Lower lobe of right lung (tissue), 2 donors: ENCODE measurements around the gene FANCD2. TPM values are rescaled to one million over a fixed set of nuclear protein-coding genes. Genes with fewer than 3 reads are reported as not detected.
A peak's percentile ranks its signal among the peaks of the same experiment; 100 is the strongest.

Source experiments
- ATAC-seq, 2 donors: fragments of 200-7000 bp; cut with Tn5 transposase; one replicate each; pipeline ENCODE4 v1.9.1; 2020 to 2022; ENCODE audit warnings: mild to moderate bottlenecking in 2 of 2, moderate library complexity in 2 of 2
- DNase-seq: peaks from one replicate; pipeline ENCODE4 v3.0.0-alpha.2; 2020
- H3K27ac ChIP-seq: fragments of 200-600 bp; one replicate; pipeline ENCODE4 v1.8.0; 2022
- H3K27me3 ChIP-seq: fragments of 200-600 bp; one replicate; pipeline ENCODE4 v1.8.0; 2022; ENCODE audit warnings: low read depth
- H3K36me3 ChIP-seq: fragments of 200-600 bp; one replicate; pipeline ENCODE4 v1.8.0; 2022; ENCODE audit warnings: mild to moderate bottlenecking
- H3K4me1 ChIP-seq: fragments of 200-600 bp; one replicate; pipeline ENCODE4 v1.8.0; 2022
- H3K4me3 ChIP-seq: fragments of 200-600 bp; one replicate; pipeline ENCODE4 v1.8.0; 2022; ENCODE audit warnings: mild to moderate bottlenecking
- H3K9me3 ChIP-seq: fragments of 200-600 bp; one replicate; pipeline ENCODE4 v1.8.0; 2022
- CTCF ChIP-seq: fragments of 200-600 bp; IDR thresholded peaks from one replicate; pipeline ENCODE4 v1.8.0; 2022; ENCODE audit warnings: antibody characterized with exemption, mild to moderate bottlenecking
- intact Hi-C: fragments of 100-400 bp; cut with DNase I; formaldehyde crosslinking; loops from one replicate; pipeline ENCODE4 v1.11.0; 2022
- total RNA-seq: library from RNA; stranded (reverse); fragmentation: NEBNext Ultra II Directional; extraction: Animal tissue kit (Norgen Biotek cat#: 25700); gene quantifications from one replicate; pipeline ENCODE4 v1.2.1, GENCODE V29; 2021
- donor health status: DM: no; HTN: yes; CAD: no; lungs with severe emphysema.

FANCD2 gene
- total RNA-seq, 1 donor from 2014 or later: 6.1 TPM

GRCh38 chr3:10142707-10143560 is 116.7 kb downstream of the FANCD2 start:
- Histone ChIP-seq H3K27me3 (no peaks in the 10 kb centered on the region), H3K27ac (no peak overlapping the region), H3K4me3 (peak overlapping the region; percentile 77), H3K36me3 (peaks cover 28% of the 10 kb centered on the region), H3K9me3 (no peaks in the 10 kb centered on the region), H3K4me1 (peaks cover 43% of the 10 kb centered on the region)
- intact Hi-C loops: no loop called here
- TF ChIP-seq CTCF: no peak
- DNase-seq (no peak), ATAC-seq (no peak)

- no peak for ATAC-seq
- Histone ChIP-seq H3K4me1 (peaks cover 43% of the 10 kb centered on the region), H3K27me3 (no peaks in the 10 kb centered on the region), H3K4me3 (no peak overlapping the region), H3K36me3 (peaks cover 49% of the 10 kb centered on the region), H3K9me3 (no peaks in the 10 kb centered on the region), H3K27ac (no peak overlapping the region)
- intact Hi-C loops: no loop called here
- TF ChIP-seq CTCF: no peak
- no peak for DNase-seq
These were observed 119.4 kb downstream of the FANCD2 start for GRCh38 chr3:10145685-10146084.

GRCh38 chr3:10149226-10149625 is 123.0 kb downstream of the FANCD2 start:
- Histone ChIP-seq H3K27me3 (no peaks in the 10 kb centered on the region), H3K36me3 (peaks cover 77% of the 10 kb centered on the region), H3K4me1 (peaks cover 25% of the 10 kb centered on the region), H3K4me3 (no peak overlapping the region), H3K9me3 (no peaks in the 10 kb centered on the region), H3K27ac (no peak overlapping the region)
- no peak for TF ChIP-seq CTCF
- ATAC-seq: peak in 1 of 2 donors; percentile 72
- DNase-seq: no peak
- intact Hi-C loops: no loop called here

GRCh38 chr3:10150987-10151386 is 124.8 kb downstream of the FANCD2 start:
- intact Hi-C loops: no loop called here
- H3K27ac ChIP-seq: no peak overlapping the region
- no peaks in the 10 kb centered on the region for H3K27me3 ChIP-seq
- no peaks in the 10 kb centered on the region for H3K9me3 ChIP-seq
- H3K4me3 ChIP-seq: no peak overlapping the region
- peaks cover 79% of the 10 kb centered on the region for H3K36me3 ChIP-seq
- TF ChIP-seq CTCF: no peak
- DNase-seq (no peak), ATAC-seq (no peak)
- H3K4me1 ChIP-seq: peaks cover 7% of the 10 kb centered on the region

Other genes starting within 250 kb of the FANCD2 start
- gene TADA3, start 234.0 kb upstream of the FANCD2 start, total RNA-seq: 53.8 TPM
- 170 TPM for gene ARPC4, start 233.4 kb upstream of the FANCD2 start, total RNA-seq
- 50.0 TPM for gene TTLL3, start 216.2 kb upstream of the FANCD2 start, total RNA-seq
- gene RPUSD3, start 182.4 kb upstream of the FANCD2 start, total RNA-seq: 36.5 TPM
- gene CIDEC, start 146.2 kb upstream of the FANCD2 start, total RNA-seq: not detected
- 23.8 TPM for gene JAGN1, start 135.8 kb upstream of the FANCD2 start, total RNA-seq
- 21.5 TPM for gene IL17RE, start 123.6 kb upstream of the FANCD2 start, total RNA-seq
- gene IL17RC, start 109.3 kb upstream of the FANCD2 start, total RNA-seq: 27.2 TPM
- gene CRELD1, start 92.6 kb upstream of the FANCD2 start, total RNA-seq: 54.3 TPM
- gene PRRT3, start 74.0 kb upstream of the FANCD2 start, total RNA-seq: 2.1 TPM
- 74.9 TPM for gene EMC3, start 39.6 kb upstream of the FANCD2 start, total RNA-seq
- gene FANCD2OS, start 81.8 kb downstream of the FANCD2 start, total RNA-seq: not detected
- gene BRK1, start 89.2 kb downstream of the FANCD2 start, total RNA-seq: 116 TPM
- gene VHL, start 115.3 kb downstream of the FANCD2 start, total RNA-seq: 38.1 TPM
- gene IRAK2, start 138.5 kb downstream of the FANCD2 start, total RNA-seq: 3.9 TPM
- 36.0 TPM for gene TATDN2, start 222.0 kb downstream of the FANCD2 start, total RNA-seq